Thyroid gland (tissue), 4 donors: ENCODE data around the gene KLRG1. TPM values are rescaled to one million over a fixed set of nuclear protein-coding genes. Genes with fewer than 3 reads are reported as not detected.

Experiments
- DNase-seq, 2 donors: peaks; one replicate each; pipeline ENCODE4 v3.0.0-alpha.2; 2019
- H3K27ac ChIP-seq, 3 donors: fragments of 200-600 bp; sonication (generic); 1 replicate in 2 of 3; 2 replicates in 1 of 3; pipeline ENCODE4 v1.5.1; 2016 to 2019; ENCODE audit warnings: mild to moderate bottlenecking in 1 of 3, moderate library complexity in 1 of 3
- H3K27me3 ChIP-seq: fragments of 200-600 bp; sonication (generic); one replicate; pipeline ENCODE4 v1.5.1; 2019
- H3K36me3 ChIP-seq, 2 donors: fragments of 200-600 bp; sonication (generic); one replicate each; pipeline ENCODE4 v1.5.1; 2016 to 2019
- H3K4me1 ChIP-seq, 2 donors: fragments of 200-600 bp; sonication (generic); one replicate each; pipeline ENCODE4 v1.5.1; 2017 to 2019
- H3K4me3 ChIP-seq, 3 donors: fragments of 200-600 bp; sonication (generic); replicated peaks in 1 of 3; 1 replicate in 2 of 3; 2 replicates in 1 of 3; pipeline ENCODE4 v1.5.1; 2016; ENCODE audit warnings: mild to moderate bottlenecking in 1 of 3
- H3K9me3 ChIP-seq: fragments of 200-600 bp; sonication (generic); one replicate; pipeline ENCODE4 v1.5.1; 2017
- CTCF ChIP-seq, 6 experiments: fragments of 200-600 bp in 3 of 6; fragments of 450-650 bp in 3 of 6; sonication (generic) in 3 of 6; IDR thresholded peaks; one replicate each; pipeline ENCODE4 v1.5.1; 2016 to 2019; ENCODE audit warnings: antibody characterized with exemption in 6 of 6, mild to moderate bottlenecking in 2 of 6, inconsistent platforms in 1 of 6, moderate library complexity in 1 of 6
- POLR2A ChIP-seq, 2 donors: fragments of 450-650 bp; IDR thresholded peaks; one replicate each; pipeline ENCODE4 v1.6.1; 2017; ENCODE audit warnings: antibody characterized with exemption in 2 of 2, mild to moderate bottlenecking in 2 of 2, moderate library complexity in 1 of 2
- WGBS, 2 donors: methylation state at CpG; one replicate each; pipeline ENCODE4 v1.1.5; 2017; 5-methylcytosine and 5-hydroxymethylcytosine counted together
- intact Hi-C: fragments of 100-400 bp; cut with DNase I; formaldehyde crosslinking; loops from one replicate; pipeline ENCODE4 v1.15.1; 2023
- total RNA-seq, 4 donors: library from RNA; depleted of rRNA; stranded (reverse); fragments of >200 nt; gene quantifications; one replicate each; pipeline ENCODE4 v1.2.3, GENCODE V29; 2016

The KLRG1 gene
- total RNA-seq, 4 donors from 2014 or later, result 1.1 to 4.3 (median 3.0) TPM

- intact Hi-C loops, result loop anchor here (10.0 kb wide), 2 partner anchors 88 to 378 kb away; partner anchors contain the start of gene M6PR
- Histone ChIP-seq H3K27me3 (no peaks in the 10 kb centered on the region), H3K4me3 (no peak overlapping the region), H3K9me3 (no peaks in the 10 kb centered on the region), H3K36me3 (no peaks in the 10 kb centered on the region), H3K4me1 (no peaks in the 10 kb centered on the region), H3K27ac (no peak overlapping the region)
- no peak for DNase-seq
- WGBS, 2 donors, result 77 to 87% methylated on average over 5 of the region's 5 CpGs
- TF ChIP-seq POLR2A (IDR thresholded peaks at IDR 0.05) (no peak), CTCF (IDR thresholded peaks at IDR 0.05) (no peak)
Observed at GRCh38 chr12:9032202-9032964, 43.0 kb downstream of the KLRG1 start.

GRCh38 chr12:9033265-9033887, 44.0 kb downstream of the KLRG1 start:
- no peaks in the 10 kb centered on the region for H3K27me3 ChIP-seq
- H3K36me3 ChIP-seq, result no peaks in the 10 kb centered on the region
- no peaks in the 10 kb centered on the region for H3K9me3 ChIP-seq
- DNase-seq, result no peak
- no peak overlapping the region for H3K4me3 ChIP-seq
- intact Hi-C loops, result loop anchor here (10.0 kb wide), 2 partner anchors 89 to 379 kb away; partner anchors contain the start of gene M6PR
- 90 to 95% methylated on average over 2 of the region's 2 CpGs for WGBS, 2 donors
- no peak overlapping the region for H3K27ac ChIP-seq
- H3K4me1 ChIP-seq, result no peaks in the 10 kb centered on the region
- TF ChIP-seq POLR2A (IDR thresholded peaks at IDR 0.05) (no peak), CTCF (IDR thresholded peaks at IDR 0.05) (no peak)

- DNase-seq, result no peak
- intact Hi-C loops, result loop anchor here (10.0 kb wide), 2 partner anchors 89 to 379 kb away; partner anchors contain the start of gene M6PR
- no peak overlapping the region for H3K4me3 ChIP-seq
- no peaks in the 10 kb centered on the region for H3K27me3 ChIP-seq
- H3K4me1 ChIP-seq, result no peaks in the 10 kb centered on the region
- TF ChIP-seq POLR2A (IDR thresholded peaks at IDR 0.05) (no peak), CTCF (IDR thresholded peaks at IDR 0.05) (no peak)
- 92 to 98% methylated on average over 6 of the region's 6 CpGs for WGBS, 2 donors
- H3K27ac ChIP-seq, result no peak overlapping the region
- H3K36me3 ChIP-seq, result no peaks in the 10 kb centered on the region
- no peaks in the 10 kb centered on the region for H3K9me3 ChIP-seq
Observed at GRCh38 chr12:9034095-9034494, 44.7 kb downstream of the KLRG1 start.

GRCh38 chr12:9036227-9036626, 46.9 kb downstream of the KLRG1 start:
- Histone ChIP-seq H3K27me3 (no peaks in the 10 kb centered on the region), H3K4me1 (no peaks in the 10 kb centered on the region), H3K36me3 (no peaks in the 10 kb centered on the region), H3K9me3 (no peaks in the 10 kb centered on the region), H3K27ac (no peak overlapping the region), H3K4me3 (no peak overlapping the region)
- DNase-seq, result no peak
- WGBS, 2 donors, result 79 to 80% methylated on average over 6 of the region's 6 CpGs
- no peak for TF ChIP-seq POLR2A (IDR thresholded peaks at IDR 0.05)
- TF ChIP-seq CTCF (IDR thresholded peaks at IDR 0.05), result no peak
- intact Hi-C loops, result loop anchor here (10.0 kb wide), 2 partner anchors 91 to 381 kb away; partner anchors contain the start of gene M6PR

GRCh38 chr12:9037431-9037830, 48.1 kb downstream of the KLRG1 start:
- H3K4me1 ChIP-seq, result no peaks in the 10 kb centered on the region
- TF ChIP-seq CTCF (IDR thresholded peaks at IDR 0.05), result no peak
- TF ChIP-seq POLR2A (IDR thresholded peaks at IDR 0.05), result no peak
- DNase-seq, result no peak
- H3K36me3 ChIP-seq, result no peaks in the 10 kb centered on the region
- intact Hi-C loops, result loop anchor here (10.0 kb wide), 2 partner anchors 93 to 383 kb away; partner anchors contain the start of gene M6PR
- no peaks in the 10 kb centered on the region for H3K27me3 ChIP-seq
- H3K4me3 ChIP-seq, result no peak overlapping the region
- 84 to 86% methylated on average over 3 of the region's 3 CpGs for WGBS, 2 donors
- H3K27ac ChIP-seq, result no peak overlapping the region
- H3K9me3 ChIP-seq, result no peaks in the 10 kb centered on the region
